ENCODE results near the gene DNAH6.

Gene DNAH6

GRCh38 chr2:84838434-84839145 is 322.3 kb downstream of the DNAH6 start:
- H3K4me3 ChIP-seq (ENCODE audit: low read depth in 1 of 2, low read length in 1 of 2): no peak overlapping the region
- H3K9me3 ChIP-seq: no peaks in the 10 kb centered on the region
- H3K27me3 ChIP-seq: peaks cover 24% of the 10 kb centered on the region
- no peaks in the 10 kb centered on the region for H3K4me1 ChIP-seq (ENCODE audit: control insufficient read depth in 1 of 2, insufficient read depth in 1 of 2, low read depth in 1 of 2, low read length in 1 of 2)
- no peaks in the 10 kb centered on the region for H3K36me3 ChIP-seq
- H3K27ac ChIP-seq: no peak overlapping the region
- no peak for TF ChIP-seq CTCF (IDR thresholded peaks at IDR 0.05)

- TF ChIP-seq CTCF (IDR thresholded peaks at IDR 0.05): no peak
- no peak overlapping the region for H3K27ac ChIP-seq
- no peaks in the 10 kb centered on the region for H3K9me3 ChIP-seq
- H3K27me3 ChIP-seq: peaks cover 28% of the 10 kb centered on the region
- no peaks in the 10 kb centered on the region for H3K36me3 ChIP-seq
- no peak overlapping the region for H3K4me3 ChIP-seq (ENCODE audit: low read depth in 1 of 2, low read length in 1 of 2)
- H3K4me1 ChIP-seq (ENCODE audit: control insufficient read depth in 1 of 2, insufficient read depth in 1 of 2, low read depth in 1 of 2, low read length in 1 of 2): no peaks in the 10 kb centered on the region
Measured at GRCh38 chr2:84839851-84840250, 323.6 kb downstream of the DNAH6 start.

- H3K9me3 ChIP-seq: no peaks in the 10 kb centered on the region
- no peak overlapping the region for H3K27ac ChIP-seq
Measured at GRCh38 chr2:84840306-84840705, 324.0 kb downstream of the DNAH6 start.

GRCh38 chr2:84841577-84841976 is 325.3 kb downstream of the DNAH6 start:
- Histone ChIP-seq H3K4me1 (ENCODE audit: control insufficient read depth in 1 of 2, insufficient read depth in 1 of 2, low read depth in 1 of 2, low read length in 1 of 2) (no peaks in the 10 kb centered on the region), H3K4me3 (ENCODE audit: low read depth in 1 of 2, low read length in 1 of 2) (no peak overlapping the region), H3K9me3 (no peaks in the 10 kb centered on the region), H3K36me3 (no peaks in the 10 kb centered on the region), H3K27me3 (peaks cover 35% of the 10 kb centered on the region), H3K27ac (no peak overlapping the region)
- no peak for TF ChIP-seq CTCF (IDR thresholded peaks at IDR 0.05)

More at GRCh38 chr2:84840306-84840705, 324.0 kb downstream of the DNAH6 start:
- H3K4me1 ChIP-seq (ENCODE audit: control insufficient read depth in 1 of 2, insufficient read depth in 1 of 2, low read depth in 1 of 2, low read length in 1 of 2): no peaks in the 10 kb centered on the region
- TF ChIP-seq CTCF (IDR thresholded peaks at IDR 0.05): no peak
- H3K36me3 ChIP-seq: no peaks in the 10 kb centered on the region
- H3K4me3 ChIP-seq (ENCODE audit: low read depth in 1 of 2, low read length in 1 of 2): no peak overlapping the region
- H3K27me3 ChIP-seq: peaks cover 28% of the 10 kb centered on the region

GRCh38 chr2:84844141-84844540 is 327.8 kb downstream of the DNAH6 start:
- no peak for TF ChIP-seq CTCF (IDR thresholded peaks at IDR 0.05)

More at GRCh38 chr2:84844141-84844540, 327.8 kb downstream of the DNAH6 start:
- Histone ChIP-seq H3K4me1 (ENCODE audit: control insufficient read depth in 1 of 2, insufficient read depth in 1 of 2, low read depth in 1 of 2, low read length in 1 of 2) (no peaks in the 10 kb centered on the region), H3K4me3 (ENCODE audit: low read depth in 1 of 2, low read length in 1 of 2) (no peak overlapping the region), H3K9me3 (no peaks in the 10 kb centered on the region), H3K27me3 (peaks cover 43% of the 10 kb centered on the region), H3K36me3 (no peaks in the 10 kb centered on the region), H3K27ac (no peak overlapping the region)
